ENCODE measurements around the gene CRTAC1. TPM values are rescaled to one million over a fixed set of nuclear protein-coding genes. Genes with fewer than 3 reads are reported as not detected.

Gene CRTAC1
- total and polyA plus RNA-seq, 9 of the 15 experiments (the other 6 are each of a cell fraction or from before 2014, with no cell fraction given) = not detected

GRCh38 chr10:97816609-97817008, 213.8 kb downstream of the CRTAC1 start:
- Histone ChIP-seq H3K4me2 (ENCODE audit: insufficient read depth, low read length) (no peak overlapping the region), H3K27ac (ENCODE audit: extremely low read depth, low read depth, low read length) (no peak overlapping the region), H4K20me1 (replicated peaks; ENCODE audit: control insufficient read depth, insufficient read depth, low read length) (no peaks in the 10 kb centered on the region), H3K9ac (ENCODE audit: insufficient read depth in 1 of 2, low read depth in 2 of 2, low read length in 2 of 2) (no peak overlapping the region), H3K4me3 (no peak overlapping the region), H3K9me3 (replicated peaks; ENCODE audit: control insufficient read depth, insufficient read depth, low read depth, low read length) (no peaks in the 10 kb centered on the region), H3K9me1 (ENCODE audit: control insufficient read depth, insufficient read depth, low read length) (no peaks in the 10 kb centered on the region), H2AFZ (ENCODE audit: low read depth, low read length) (no peak overlapping the region), H3K4me1 (replicated peaks in 1 of 2; ENCODE audit: control insufficient read depth in 2 of 2, insufficient read depth in 2 of 2, low read length in 2 of 2) (peaks cover 4 to 12% of the 10 kb centered on the region in 2 experiments; a peak in 3 of 5 replicates), H3K27me3 (ENCODE audit: control insufficient read depth in 2 of 2, insufficient read depth in 2 of 2, low read length in 2 of 2) (peaks cover 0 to 9% of the 10 kb centered on the region in 2 experiments; a peak in 2 of 5 replicates), H3K79me2 (ENCODE audit: control insufficient read depth, insufficient read depth, low read length) (no peaks in the 10 kb centered on the region), H3K36me3 (ENCODE audit: control insufficient read depth, insufficient read depth, low read length) (no peaks in the 10 kb centered on the region)
- in situ Hi-C loops (cut with MboI) = no loop called here
- FAIRE-seq = no peak
- POLR2A ChIA-PET = no interaction called here
- no TSS peak for BruUV-seq (replicated peaks)
- TF ChIP-seq MED1 (CRISPR knock-in tag; IDR thresholded peaks at IDR 0.05; ENCODE audit: borderline replicate concordance) (no peak), FOXK2 (conservative IDR thresholded peaks at IDR 0.05 in 1 of 2, IDR thresholded peaks at IDR 0.05 in 1 of 2; ENCODE audit: low read depth in 2 of 2) (no peak), ZNF124 (CRISPR knock-in tag; IDR thresholded peaks at IDR 0.05) (no peak), C11orf30 (IDR thresholded peaks at IDR 0.05; ENCODE audit: low read depth) (no peak), ZNF707 (CRISPR knock-in tag; conservative IDR thresholded peaks at IDR 0.05) (no peak), CTBP1 (IDR thresholded peaks at IDR 0.05; ENCODE audit: borderline replicate concordance) (no peak), NONO (IDR thresholded peaks at IDR 0.05; ENCODE audit: low read depth in 2 of 2, low read length in 1 of 2) (no peak), YBX1 (IDR thresholded peaks at IDR 0.05) (no peak)
- intact Hi-C loops (cut with micrococcal nuclease) = no loop called here
- CTCF ChIA-PET (ENCODE audit: low intra/inter-chr PET ratio) = no interaction called here
- no peak for DNase-seq (ENCODE audit: extremely low read depth in 1 of 4, low spot score in 3 of 4)
- no peak for ATAC-seq
- WGBS (ENCODE audit: insufficient coverage, low coverage, missing lambda C conversion rate) = no CpG with 5 or more reads among the region's 4 CpGs

Small RNA genes within 50 kb of the gene (small RNA-seq; reads per million reads assigned to genes)
- not detected for gene AL355301.1

Other genes with a start within 250 kb of the CRTAC1 start
- gene GOLGA7B, start 180.8 kb downstream of the CRTAC1 start, total RNA-seq (2014; rRNA removed) = 0.04 TPM in 1 of 2 replicates, not detected in the other
- 0.04 and 0.06 TPM in 2 replicates for gene GOLGA7B, start 180.8 kb downstream of the CRTAC1 start, total RNA-seq (2014; rRNA removed; fragmentation: Illumina TruSeq; extraction: Trizol)
- gene GOLGA7B, start 180.8 kb downstream of the CRTAC1 start, total RNA-seq (2015; rRNA removed; fragmentation: Illumina TruSeq; extraction: Trizol) = 0.04 TPM in 1 of 2 replicates, not detected in the other
- gene GOLGA7B, start 180.8 kb downstream of the CRTAC1 start, total RNA-seq (2021) = 0.07 and 0.11 TPM in 2 replicates
- gene GOLGA7B, start 180.8 kb downstream of the CRTAC1 start, polyA plus RNA-seq (2011; rRNA removed) = 0.01 and 0.04 TPM in 2 replicates
- 0.03 and 0.06 TPM in 2 replicates for gene GOLGA7B, start 180.8 kb downstream of the CRTAC1 start, polyA plus RNA-seq (2014; fragmentation: Illumina TruSeq; extraction: Trizol)
- gene GOLGA7B, start 180.8 kb downstream of the CRTAC1 start, polyA plus RNA-seq (2014; fragmentation: Nextera tagmentation; extraction: Ambion mirVana) = not detected
- 0.01 and 0.03 TPM in 2 replicates for gene GOLGA7B, start 180.8 kb downstream of the CRTAC1 start, polyA plus RNA-seq (2014; rRNA removed)
- gene R3HCC1L, start 104.0 kb upstream of the CRTAC1 start, total RNA-seq (2014; rRNA removed) = 10.9 and 12.9 TPM in 2 replicates
- gene R3HCC1L, start 104.0 kb upstream of the CRTAC1 start, total RNA-seq (2014; rRNA removed; fragmentation: Illumina TruSeq; extraction: Trizol) = 15.4 and 15.9 TPM in 2 replicates
- gene R3HCC1L, start 104.0 kb upstream of the CRTAC1 start, total RNA-seq (2015; rRNA removed; fragmentation: Illumina TruSeq; extraction: Trizol) = 14.0 and 14.7 TPM in 2 replicates
- 8.9 and 9.3 TPM in 2 replicates for gene R3HCC1L, start 104.0 kb upstream of the CRTAC1 start, total RNA-seq (2021)
- 10.7 and 12.6 TPM in 2 replicates for gene R3HCC1L, start 104.0 kb upstream of the CRTAC1 start, polyA plus RNA-seq (2011; rRNA removed)
- 11.4 and 13.8 TPM in 2 replicates for gene R3HCC1L, start 104.0 kb upstream of the CRTAC1 start, polyA plus RNA-seq (2014; fragmentation: Illumina TruSeq; extraction: Trizol)
- gene R3HCC1L, start 104.0 kb upstream of the CRTAC1 start, polyA plus RNA-seq (2014; fragmentation: Nextera tagmentation; extraction: Ambion mirVana) = 10 to 100 TPM in 1 of 2 experiments, 1 to 10 TPM in 1; 9.1 to 17.8 TPM
- gene R3HCC1L, start 104.0 kb upstream of the CRTAC1 start, polyA plus RNA-seq (2014; rRNA removed) = 9.5 and 11.3 TPM in 2 replicates
- gene LOXL4, start 237.6 kb upstream of the CRTAC1 start, total RNA-seq (2014; rRNA removed) = 0.04 and 0.09 TPM in 2 replicates
- 0.06 TPM in 1 of 2 replicates, not detected in the other for gene LOXL4, start 237.6 kb upstream of the CRTAC1 start, total RNA-seq (2014; rRNA removed; fragmentation: Illumina TruSeq; extraction: Trizol)
- not detected in 2 replicates for gene LOXL4, start 237.6 kb upstream of the CRTAC1 start, total RNA-seq (2015; rRNA removed; fragmentation: Illumina TruSeq; extraction: Trizol)
- gene LOXL4, start 237.6 kb upstream of the CRTAC1 start, total RNA-seq (2021) = 0.04 and 0.13 TPM in 2 replicates
- gene LOXL4, start 237.6 kb upstream of the CRTAC1 start, polyA plus RNA-seq (2011; rRNA removed) = 0.35 and 0.39 TPM in 2 replicates
- 0.03 and 0.04 TPM in 2 replicates for gene LOXL4, start 237.6 kb upstream of the CRTAC1 start, polyA plus RNA-seq (2014; fragmentation: Illumina TruSeq; extraction: Trizol)
- gene LOXL4, start 237.6 kb upstream of the CRTAC1 start, polyA plus RNA-seq (2014; fragmentation: Nextera tagmentation; extraction: Ambion mirVana) = under 1 TPM in 1 of 2 experiments, not detected in 1; 0.04 TPM
- 0.05 and 0.07 TPM in 2 replicates for gene LOXL4, start 237.6 kb upstream of the CRTAC1 start, polyA plus RNA-seq (2014; rRNA removed)